HFFc6 (cell line): ENCODE data around the gene GFRA3. TPM values are rescaled to one million over a fixed set of nuclear protein-coding genes. Genes with fewer than 3 reads are reported as not detected.
"Not testable (repeated sequence)": the region's sequence is repeated elsewhere in the genome, so short reads cannot be mapped to it uniquely, and the experiment has no call there.

Experiments used
- DNase-seq: peaks from one replicate; pipeline ENCODE4 v3.0.0-alpha.2; 2018
- H3K27ac Mint-ChIP-seq: 2 replicates; pipeline ENCODE4 v1.8.0; 2020; ENCODE audit warnings: mild to moderate bottlenecking, mixed read lengths
- H3K27me3 Mint-ChIP-seq: 2 replicates; pipeline ENCODE4 v1.8.0; 2021; ENCODE audit warnings: mild to moderate bottlenecking, moderate library complexity, mixed read lengths; ENCODE audit not compliant: insufficient read depth
- H3K36me3 Mint-ChIP-seq: 2 replicates; pipeline ENCODE4 v1.8.0; 2021; ENCODE audit warnings: low read depth, mixed read lengths
- H3K4me1 Mint-ChIP-seq: 2 replicates; pipeline ENCODE4 v1.8.0; 2020; ENCODE audit warnings: low read depth, mixed read lengths
- H3K4me3 Mint-ChIP-seq: 2 replicates; pipeline ENCODE4 v1.8.0; 2020; ENCODE audit warnings: mild to moderate bottlenecking, moderate library complexity, mixed read lengths
- H3K9me3 Mint-ChIP-seq: 2 replicates; pipeline ENCODE4 v1.8.0; 2020; ENCODE audit warnings: mild to moderate bottlenecking, mixed read lengths
- total RNA-seq, 6 experiments: library from RNA; stranded (reverse); fragmentation: NEBNext Ultra II Directional; extraction: Animal tissue kit (Norgen Biotek cat#: 25700); gene quantifications; 2 replicates in 1 of 6; 3 replicates in 5 of 6; pipeline ENCODE4 v1.2.3, GENCODE V29; 2021
- TF ChIP-seq, protein P1 (sequence below): fragments of 200-600 bp; sonication (generic); IDR thresholded peaks from 2 replicates; pipeline ENCODE4 v1.5.0; 2021; ENCODE audit warnings: antibody characterized with exemption, mild to moderate bottlenecking

Gene GFRA3
- total RNA-seq, 6 experiments from 2014 or later = not detected

- no peak overlapping the region for H3K4me3 Mint-ChIP-seq
- peaks cover under 1% of the 10 kb centered on the region; the same call in 1 of the 2 replicates for H3K4me1 Mint-ChIP-seq
These were observed 10.2 kb downstream of the GFRA3 start for GRCh38 chr5:138264183-138264582.

DNA sequence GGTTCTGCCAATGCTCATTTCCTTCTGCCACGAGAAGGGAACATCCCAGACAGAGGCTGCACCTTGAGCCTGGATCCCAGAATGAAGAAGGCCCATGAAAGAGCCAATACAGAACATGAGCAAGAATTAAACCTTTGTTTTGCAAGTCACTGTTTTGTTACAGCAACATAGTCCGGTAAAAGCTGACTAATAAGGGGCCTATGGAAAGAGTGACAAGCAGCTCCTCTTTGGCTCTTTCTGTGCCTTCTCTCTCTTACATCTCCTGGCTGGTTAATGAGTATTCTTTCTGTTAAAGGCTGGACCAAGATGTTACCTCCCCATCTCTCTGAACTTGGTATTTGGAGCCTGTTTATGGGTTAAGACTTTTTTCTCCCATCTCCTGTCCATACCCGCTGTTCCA, 10.8 kb downstream of the GFRA3 start:
- no peak for DNase-seq
- no peaks in the 10 kb centered on the region for H3K9me3 Mint-ChIP-seq
- TF ChIP-seq, protein P1, sequence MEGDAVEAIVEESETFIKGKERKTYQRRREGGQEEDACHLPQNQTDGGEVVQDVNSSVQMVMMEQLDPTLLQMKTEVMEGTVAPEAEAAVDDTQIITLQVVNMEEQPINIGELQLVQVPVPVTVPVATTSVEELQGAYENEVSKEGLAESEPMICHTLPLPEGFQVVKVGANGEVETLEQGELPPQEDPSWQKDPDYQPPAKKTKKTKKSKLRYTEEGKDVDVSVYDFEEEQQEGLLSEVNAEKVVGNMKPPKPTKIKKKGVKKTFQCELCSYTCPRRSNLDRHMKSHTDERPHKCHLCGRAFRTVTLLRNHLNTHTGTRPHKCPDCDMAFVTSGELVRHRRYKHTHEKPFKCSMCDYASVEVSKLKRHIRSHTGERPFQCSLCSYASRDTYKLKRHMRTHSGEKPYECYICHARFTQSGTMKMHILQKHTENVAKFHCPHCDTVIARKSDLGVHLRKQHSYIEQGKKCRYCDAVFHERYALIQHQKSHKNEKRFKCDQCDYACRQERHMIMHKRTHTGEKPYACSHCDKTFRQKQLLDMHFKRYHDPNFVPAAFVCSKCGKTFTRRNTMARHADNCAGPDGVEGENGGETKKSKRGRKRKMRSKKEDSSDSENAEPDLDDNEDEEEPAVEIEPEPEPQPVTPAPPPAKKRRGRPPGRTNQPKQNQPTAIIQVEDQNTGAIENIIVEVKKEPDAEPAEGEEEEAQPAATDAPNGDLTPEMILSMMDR = no peak
- peaks cover 7% of the 10 kb centered on the region; the same call in 1 of the 2 replicates for H3K4me1 Mint-ChIP-seq
- H3K27me3 Mint-ChIP-seq = peaks cover 49% of the 10 kb centered on the region
- H3K27ac Mint-ChIP-seq = no peak overlapping the region
- H3K36me3 Mint-ChIP-seq = no peaks in the 10 kb centered on the region
- no peak overlapping the region for H3K4me3 Mint-ChIP-seq

More at GRCh38 chr5:138264183-138264582, 10.2 kb downstream of the GFRA3 start:
- TF ChIP-seq, protein P1 = no peak
- Mint-ChIP-seq H3K27ac (no peak overlapping the region), H3K27me3 (peaks cover 47% of the 10 kb centered on the region), H3K9me3 (no peaks in the 10 kb centered on the region), H3K36me3 (no peaks in the 10 kb centered on the region)
- no peak for DNase-seq

DNA sequence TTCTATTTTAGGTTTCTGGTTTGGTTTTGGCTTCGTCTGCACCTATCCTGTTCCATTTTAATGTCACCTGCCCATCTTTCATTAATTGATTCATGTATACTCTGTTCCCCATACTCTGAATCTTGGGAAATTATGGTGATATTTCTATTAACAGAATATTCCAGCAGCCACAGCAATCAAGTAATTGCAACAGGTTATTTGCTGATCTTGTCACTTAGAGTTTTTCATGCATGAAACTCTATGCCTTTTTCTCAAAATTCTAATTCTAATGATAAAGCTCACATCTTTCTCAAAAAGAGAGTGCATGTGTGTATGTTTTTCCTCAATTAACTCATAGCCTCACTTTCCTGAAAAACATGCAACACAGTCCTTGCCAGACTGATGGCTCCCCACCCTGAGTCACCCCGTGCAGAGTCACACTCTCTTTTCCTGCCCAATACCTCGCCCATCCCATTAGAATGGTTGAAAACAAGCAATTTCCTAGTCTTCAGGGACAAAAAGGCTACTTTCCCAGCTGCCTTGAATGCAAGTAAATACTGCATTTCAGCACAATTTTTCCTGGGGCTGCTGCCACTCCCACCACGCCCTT, 15.6 kb downstream of the GFRA3 start:
- Mint-ChIP-seq H3K27me3 (peaks cover 42% of the 10 kb centered on the region), H3K4me1 (peaks cover 7% of the 10 kb centered on the region; the same call in 1 of the 2 replicates), H3K36me3 (no peaks in the 10 kb centered on the region), H3K4me3 (no peak overlapping the region), H3K9me3 (no peaks in the 10 kb centered on the region), H3K27ac (no peak overlapping the region)
- TF ChIP-seq, protein P1 = no peak
- DNase-seq = no peak

- H3K36me3 Mint-ChIP-seq = no peaks in the 10 kb centered on the region
- DNase-seq = no peak
- H3K27me3 Mint-ChIP-seq = peaks cover 47% of the 10 kb centered on the region
- peaks cover 7% of the 10 kb centered on the region; the same call in 1 of the 2 replicates for H3K4me1 Mint-ChIP-seq
- TF ChIP-seq, protein P1 = no peak
- H3K4me3 Mint-ChIP-seq = no peak overlapping the region
- no peak overlapping the region for H3K27ac Mint-ChIP-seq
- no peaks in the 10 kb centered on the region for H3K9me3 Mint-ChIP-seq
These were observed 16.8 kb downstream of the GFRA3 start for GRCh38 chr5:138257583-138257982.

DNA sequence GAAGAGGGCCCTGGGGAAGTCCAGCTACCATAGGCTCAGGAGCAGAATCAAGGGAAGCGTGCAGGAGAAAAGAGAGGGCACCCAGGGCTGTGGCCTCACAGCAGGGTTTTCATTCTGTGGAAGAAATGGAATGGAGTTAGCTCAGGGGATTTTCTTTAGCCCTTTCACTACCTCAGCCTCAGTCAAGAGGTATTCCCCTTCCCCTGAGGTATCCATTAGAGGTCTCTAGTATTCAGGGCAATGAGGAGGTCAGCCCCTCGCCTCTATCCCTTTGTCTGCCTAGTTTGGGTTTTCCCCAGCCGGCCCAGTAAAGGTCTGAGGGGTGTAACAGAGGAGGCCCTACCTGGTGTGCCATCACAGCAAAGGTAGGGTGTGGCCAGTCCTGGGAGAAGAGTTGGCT, 21.5 kb downstream of the GFRA3 start:
- no peak for DNase-seq
- H3K27me3 Mint-ChIP-seq = peaks cover 40% of the 10 kb centered on the region
- H3K36me3 Mint-ChIP-seq = no peaks in the 10 kb centered on the region
- no peak overlapping the region for H3K27ac Mint-ChIP-seq
- TF ChIP-seq, protein P1 = no peak
- no peaks in the 10 kb centered on the region for H3K4me1 Mint-ChIP-seq
- H3K9me3 Mint-ChIP-seq = no peaks in the 10 kb centered on the region
- no peak overlapping the region for H3K4me3 Mint-ChIP-seq

- not testable (repeated sequence) for H3K36me3 Mint-ChIP-seq, DNase-seq, H3K4me1 Mint-ChIP-seq, H3K27ac Mint-ChIP-seq, H3K9me3 Mint-ChIP-seq, H3K4me3 Mint-ChIP-seq
- H3K27me3 Mint-ChIP-seq = peaks cover 36% of the 10 kb centered on the region
These were observed 26.6 kb downstream of the GFRA3 start for GRCh38 chr5:138247800-138248199.
